Activated CD4-positive, alpha-beta T cell treated with anti-CD3 and anti-CD28 coated beads, Interleukin-2, amount 50 U/mL, for 24 hours (primary cell): ENCODE results near the gene TRAP1.
"Not testable (repeated sequence)": the region's sequence is repeated elsewhere in the genome, so short reads cannot be mapped to it uniquely, and the experiment has no call there.

Experiments
- DNase-seq, 2 donors: peaks; one replicate each; pipeline ENCODE4 v3.0.0-alpha.2; 2020; ENCODE audit warnings: low read depth in 1 of 2, low spot score in 1 of 2

The TRAP1 gene

DNA sequence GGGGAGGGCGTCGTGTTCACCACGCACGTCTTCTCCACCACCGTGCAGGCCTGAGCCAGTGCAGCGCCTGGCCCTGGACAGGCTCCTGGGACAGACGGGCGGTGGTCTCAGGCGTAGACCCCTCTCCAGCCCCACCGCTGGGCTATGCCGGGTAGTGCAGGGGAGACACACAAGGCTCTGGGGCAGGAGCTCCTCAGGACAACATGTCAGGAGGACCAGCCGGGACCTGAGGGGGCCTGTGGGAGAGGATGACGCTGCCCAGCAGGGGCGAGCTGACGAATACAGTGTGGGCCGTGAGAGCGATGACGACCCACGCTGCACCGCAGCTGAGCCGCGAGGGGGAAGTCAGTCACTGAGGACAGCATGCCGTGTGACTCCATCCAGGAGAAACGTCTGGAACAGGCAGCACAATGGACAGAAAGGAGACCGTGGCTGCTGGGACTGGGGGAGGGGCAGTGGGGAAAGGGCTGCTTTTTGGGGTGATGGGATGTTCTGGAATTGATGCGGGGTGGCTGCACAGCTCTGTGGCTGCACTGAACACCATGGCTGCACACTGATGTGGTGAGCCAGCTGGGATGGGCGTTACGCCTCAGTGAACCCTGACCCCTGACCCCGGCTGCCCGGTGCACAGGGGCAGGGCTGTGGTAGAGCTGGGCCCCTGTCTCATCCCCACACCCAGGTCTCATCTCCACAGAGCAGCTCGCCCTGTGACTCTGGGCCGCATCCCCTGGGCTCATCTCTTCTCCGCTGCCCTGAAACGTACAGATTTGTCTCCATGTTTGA is 42.6 kb downstream of the TRAP1 start:
- DNase-seq: no peak

DNA sequence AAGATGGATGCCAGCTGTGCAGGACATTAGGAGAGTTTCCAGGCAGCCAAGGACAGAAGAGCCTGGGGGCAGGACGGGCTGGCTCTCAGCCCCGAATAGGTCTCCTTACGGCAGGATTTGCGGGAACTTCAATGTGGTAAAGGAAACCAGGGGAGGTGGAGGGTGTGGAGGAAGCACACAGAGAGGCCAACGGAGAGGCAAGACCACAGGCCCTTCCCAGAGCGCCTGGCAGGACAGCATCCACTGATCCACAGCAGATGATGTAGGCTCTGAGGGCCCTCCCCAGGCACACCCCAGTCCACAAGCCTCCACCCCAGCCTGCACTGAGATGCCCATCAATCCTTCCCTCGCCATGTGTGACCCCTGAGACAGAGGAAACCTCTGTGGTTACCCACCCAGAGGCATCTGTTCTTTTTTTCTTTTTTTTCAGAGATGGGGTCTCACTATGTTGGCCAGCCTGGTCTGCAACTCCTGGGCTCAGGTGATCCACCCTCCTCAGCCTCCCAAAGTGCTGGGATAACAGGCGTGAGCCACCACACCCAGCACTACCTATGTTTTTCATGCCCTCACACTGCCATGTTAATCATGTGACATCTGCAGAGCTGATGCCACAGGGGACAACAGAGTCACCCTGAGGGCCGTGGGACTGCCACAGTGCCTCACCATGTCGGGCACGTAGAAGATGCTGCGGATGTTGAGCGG is 43.5 kb downstream of the TRAP1 start:
- DNase-seq: no peak

DNA sequence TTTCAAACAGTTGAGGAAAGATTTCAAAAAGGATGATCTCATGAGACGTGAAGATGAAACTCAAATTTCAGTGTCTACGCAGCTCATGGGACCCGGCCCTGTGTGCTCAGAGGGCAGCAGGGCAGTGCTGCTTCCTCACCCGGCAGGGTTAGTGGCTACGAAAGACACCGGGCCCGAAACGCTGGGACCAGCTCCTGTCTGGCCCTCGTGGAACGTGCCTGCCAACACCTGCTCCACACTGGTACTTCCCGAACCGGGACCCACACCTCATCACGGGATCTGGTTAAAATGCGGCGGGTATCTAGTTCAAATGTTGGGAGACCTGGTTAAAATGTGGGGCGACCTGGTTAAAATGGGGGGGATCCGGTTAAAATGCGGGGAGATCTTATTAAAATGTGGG is 44.1 kb downstream of the TRAP1 start:
- no peak for DNase-seq

DNA sequence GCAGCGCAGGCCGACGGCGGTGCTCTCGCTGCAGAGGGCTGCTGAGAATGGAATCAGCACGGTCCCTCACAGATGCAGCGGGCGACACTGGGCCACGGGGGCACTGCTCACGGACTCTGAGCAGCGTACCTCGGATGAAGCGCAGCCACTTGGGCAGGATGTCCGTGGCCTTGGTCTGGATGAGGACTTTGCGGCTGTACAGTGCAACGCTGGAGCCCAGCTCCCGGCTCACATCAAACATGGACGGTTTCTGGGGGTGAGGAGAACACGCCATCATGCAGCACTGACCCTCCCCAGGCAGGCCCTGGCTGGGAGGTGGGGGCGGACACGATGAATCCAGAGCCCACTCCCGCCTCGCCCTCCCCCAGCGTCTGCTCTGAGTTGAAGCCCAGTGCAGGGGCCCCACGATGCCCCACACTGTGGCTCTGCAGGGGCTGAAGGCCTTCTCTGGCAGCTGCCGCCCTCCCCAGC is 44.7 kb downstream of the TRAP1 start:
- no peak for DNase-seq

DNA sequence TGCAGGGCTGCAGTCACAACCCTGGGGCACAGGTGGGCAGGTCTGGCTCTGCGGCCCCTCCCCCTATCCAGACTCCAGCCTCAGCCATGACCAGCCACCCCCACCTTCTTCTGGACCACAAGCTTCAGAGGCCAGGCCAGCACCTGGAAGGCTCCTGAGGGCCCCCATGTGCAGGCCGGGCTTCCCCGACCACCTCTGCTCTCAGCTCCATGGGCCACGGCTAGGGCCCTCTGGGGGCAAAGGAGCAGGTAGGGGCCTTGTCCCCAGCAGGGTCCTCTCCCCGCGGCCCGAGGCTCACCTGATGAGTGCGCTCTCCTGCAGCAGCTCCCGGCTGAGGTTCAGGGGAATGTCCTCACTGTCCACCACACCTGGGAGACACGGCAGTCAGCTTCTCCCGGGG is 45.9 kb downstream of the TRAP1 start:
- no peak for DNase-seq

DNA sequence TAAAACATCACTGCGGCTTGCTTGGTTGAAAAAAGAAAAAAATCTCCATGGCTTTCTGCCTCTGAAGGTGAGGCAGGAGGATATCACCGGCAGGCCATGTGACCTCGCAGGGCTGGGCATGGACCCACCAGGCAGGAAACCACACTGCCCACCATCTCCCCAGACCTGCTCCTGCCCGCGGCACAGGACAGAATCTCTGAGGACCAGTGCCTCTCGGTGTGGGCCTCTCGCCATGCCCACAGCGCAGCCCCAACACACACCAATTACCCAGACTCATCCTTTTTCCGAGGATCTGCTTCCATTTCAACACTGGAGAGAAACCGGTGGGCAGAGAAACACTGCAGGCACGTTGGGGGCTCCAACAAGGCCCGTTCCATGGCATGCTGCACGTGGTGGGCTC is 46.6 kb downstream of the TRAP1 start:
- no peak for DNase-seq

DNA sequence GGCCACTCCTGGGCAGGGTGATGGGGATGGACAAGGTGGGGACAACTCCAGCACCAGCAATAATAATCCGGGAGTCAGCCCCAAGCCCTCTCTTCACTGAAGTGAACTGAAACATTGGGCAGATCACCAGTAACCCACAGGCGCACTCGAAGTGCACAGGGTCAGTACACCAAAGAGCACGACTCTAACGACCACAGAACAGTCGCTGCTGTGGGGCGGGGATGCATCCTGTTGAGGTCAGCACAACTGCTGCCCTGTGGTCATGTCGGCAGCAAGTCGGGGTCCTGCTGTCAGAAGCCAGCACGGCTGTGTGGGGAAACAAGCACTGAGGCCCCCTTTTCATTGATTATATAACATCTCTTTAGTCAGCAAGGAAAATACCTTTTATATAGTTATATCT is 48.2 kb downstream of the TRAP1 start:
- no peak for DNase-seq

DNA sequence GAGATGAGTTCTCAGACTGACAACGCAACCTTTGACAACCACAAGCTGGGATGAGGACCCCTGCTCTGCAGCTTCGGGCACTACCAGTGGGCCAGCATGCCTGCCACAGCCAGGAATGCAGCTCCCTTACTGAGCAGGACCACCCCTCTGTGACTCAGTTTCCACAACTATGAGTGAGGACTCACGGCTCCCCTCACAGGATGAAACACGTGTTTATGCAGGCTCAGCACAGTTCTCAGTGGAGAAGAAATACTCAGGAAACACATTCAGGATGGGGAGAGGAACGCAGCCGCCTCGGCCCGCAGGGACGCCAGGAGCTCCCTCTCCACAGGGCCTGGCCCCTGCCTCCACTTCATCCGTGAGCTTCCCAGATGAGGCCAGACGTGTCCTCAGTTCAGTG is 48.7 kb downstream of the TRAP1 start:
- DNase-seq: no peak

DNA sequence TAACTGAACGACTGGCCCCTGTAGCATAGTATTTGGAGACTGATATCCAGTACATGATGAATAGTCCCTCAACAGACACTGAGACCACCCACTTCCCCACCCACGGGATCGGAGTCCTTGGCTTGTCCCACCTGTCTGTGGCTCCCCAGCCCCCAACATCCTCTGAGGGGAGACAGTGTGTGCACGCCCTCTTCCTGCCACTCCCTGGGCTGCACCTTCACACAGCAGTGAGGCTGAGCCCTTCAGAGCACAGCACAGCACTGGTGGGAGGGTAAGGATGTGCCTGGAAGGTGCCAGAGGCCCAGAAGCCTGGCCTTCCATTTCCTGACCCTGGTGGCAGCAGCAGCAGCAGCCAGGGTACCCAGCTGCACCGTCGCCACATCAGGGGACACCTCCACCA is 51.8 kb downstream of the TRAP1 start:
- DNase-seq: no peak

DNA sequence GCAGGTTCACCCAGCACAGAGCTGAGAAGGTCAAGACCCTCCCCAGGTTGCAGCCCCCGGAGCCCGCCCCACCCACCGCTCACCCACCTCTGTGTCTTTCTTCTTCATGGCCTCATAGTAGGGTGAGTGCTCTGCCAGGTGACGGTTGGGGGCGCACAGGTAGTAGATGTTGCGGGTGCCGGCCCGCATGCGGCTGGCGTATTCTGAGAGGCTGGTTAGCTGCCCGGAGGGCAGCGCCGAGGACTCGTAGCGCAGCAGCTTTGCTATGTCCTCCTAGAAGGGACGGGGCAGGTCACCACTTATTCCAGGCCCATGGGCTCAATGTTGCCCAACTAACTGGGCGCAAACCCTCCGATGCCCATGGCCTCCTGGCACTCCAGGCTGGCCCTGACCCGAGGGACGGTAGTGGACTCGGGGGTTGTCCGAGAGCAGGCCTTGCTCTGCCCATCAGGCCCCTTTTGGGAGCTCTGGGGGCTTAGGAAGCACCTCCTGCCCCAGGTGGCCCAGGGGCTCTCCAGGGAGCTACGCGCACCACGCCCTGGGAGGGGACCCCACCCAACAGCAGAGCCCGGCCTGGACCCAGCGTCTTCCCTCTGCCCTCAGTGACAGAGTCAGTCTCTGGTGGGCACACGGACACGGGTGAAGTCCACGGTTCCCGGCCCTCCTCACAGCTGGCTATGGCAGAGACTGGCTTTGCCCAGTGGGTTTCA is 53.0 kb downstream of the TRAP1 start:
- DNase-seq: no peak

DNA sequence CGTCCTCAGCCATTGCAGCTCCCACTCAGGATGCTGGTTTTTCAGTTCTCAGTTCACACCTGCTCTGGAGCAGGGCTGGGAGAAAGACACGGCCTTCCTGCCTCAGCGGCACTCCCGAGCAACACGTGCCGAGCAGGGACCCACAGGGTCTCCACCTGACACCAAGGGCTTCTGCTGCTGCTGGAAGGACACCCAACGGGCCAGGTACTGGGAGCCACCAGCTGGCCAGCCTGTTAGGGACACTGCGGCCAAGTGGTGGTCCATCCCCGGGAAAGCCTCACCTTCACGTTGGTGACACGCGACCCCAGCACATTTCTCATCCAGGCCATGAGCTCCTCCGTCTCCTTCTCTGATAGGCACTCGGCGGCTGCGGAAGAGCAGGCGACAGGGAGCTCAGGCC is 54.7 kb downstream of the TRAP1 start:
- DNase-seq: no peak

DNA sequence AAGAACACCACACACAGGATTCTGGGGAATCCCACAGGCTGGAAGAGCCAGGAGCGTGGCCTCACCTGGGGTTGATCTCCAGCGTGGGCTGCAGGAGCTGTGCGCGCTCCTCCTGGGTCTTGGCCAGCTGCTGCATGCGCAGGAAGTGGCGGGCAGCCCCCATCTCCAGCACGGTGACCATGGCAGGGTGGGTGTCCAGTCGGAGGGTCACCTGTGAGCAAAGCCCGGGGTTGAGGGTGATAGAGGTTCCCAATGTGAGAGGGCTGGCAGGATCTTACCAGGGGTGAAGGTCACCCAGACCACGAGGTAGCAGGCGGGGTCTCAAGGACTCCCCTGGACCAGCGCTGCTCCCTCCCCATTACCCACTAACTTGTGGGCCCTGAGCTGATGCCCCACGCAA is 55.4 kb downstream of the TRAP1 start:
- DNase-seq: no peak

DNA sequence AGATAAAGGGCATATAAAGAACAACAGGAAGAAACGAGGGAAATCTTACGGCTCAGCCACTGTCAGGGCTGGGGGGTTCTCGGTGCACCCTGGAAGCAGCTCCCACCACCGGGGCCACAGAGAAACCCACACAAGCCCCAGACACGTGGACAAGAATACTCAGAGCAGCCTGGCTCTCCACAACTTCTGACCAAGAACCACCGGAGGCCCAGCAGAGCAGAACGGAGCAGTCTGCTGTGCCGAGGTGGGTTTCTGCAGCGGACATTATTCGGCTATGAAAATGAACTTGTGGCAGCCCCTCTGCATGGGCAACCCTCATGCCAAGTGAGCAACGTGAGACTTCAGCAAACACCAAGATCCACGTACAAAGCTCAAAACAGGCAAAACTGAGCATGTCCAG is 56.0 kb downstream of the TRAP1 start:
- DNase-seq: no peak

DNA sequence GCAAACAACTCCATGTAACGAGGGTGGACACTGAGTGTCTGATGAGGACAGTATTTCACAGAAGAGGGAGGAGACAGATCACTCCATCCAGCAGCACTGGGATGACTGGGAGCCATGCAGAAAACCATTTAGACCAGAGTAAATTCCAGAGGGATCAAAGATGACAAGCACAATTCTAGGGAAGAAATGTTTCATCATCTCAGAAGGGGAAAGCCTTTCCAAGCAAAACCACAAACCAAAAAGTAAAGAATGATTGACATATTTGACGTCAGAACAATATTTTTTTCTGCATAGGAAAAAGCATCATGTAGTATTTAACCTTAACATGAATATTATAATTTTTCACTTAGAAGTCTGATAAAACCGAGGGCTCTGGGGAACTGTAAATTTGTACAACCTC is 58.1 kb downstream of the TRAP1 start:
- no peak for DNase-seq

DNA sequence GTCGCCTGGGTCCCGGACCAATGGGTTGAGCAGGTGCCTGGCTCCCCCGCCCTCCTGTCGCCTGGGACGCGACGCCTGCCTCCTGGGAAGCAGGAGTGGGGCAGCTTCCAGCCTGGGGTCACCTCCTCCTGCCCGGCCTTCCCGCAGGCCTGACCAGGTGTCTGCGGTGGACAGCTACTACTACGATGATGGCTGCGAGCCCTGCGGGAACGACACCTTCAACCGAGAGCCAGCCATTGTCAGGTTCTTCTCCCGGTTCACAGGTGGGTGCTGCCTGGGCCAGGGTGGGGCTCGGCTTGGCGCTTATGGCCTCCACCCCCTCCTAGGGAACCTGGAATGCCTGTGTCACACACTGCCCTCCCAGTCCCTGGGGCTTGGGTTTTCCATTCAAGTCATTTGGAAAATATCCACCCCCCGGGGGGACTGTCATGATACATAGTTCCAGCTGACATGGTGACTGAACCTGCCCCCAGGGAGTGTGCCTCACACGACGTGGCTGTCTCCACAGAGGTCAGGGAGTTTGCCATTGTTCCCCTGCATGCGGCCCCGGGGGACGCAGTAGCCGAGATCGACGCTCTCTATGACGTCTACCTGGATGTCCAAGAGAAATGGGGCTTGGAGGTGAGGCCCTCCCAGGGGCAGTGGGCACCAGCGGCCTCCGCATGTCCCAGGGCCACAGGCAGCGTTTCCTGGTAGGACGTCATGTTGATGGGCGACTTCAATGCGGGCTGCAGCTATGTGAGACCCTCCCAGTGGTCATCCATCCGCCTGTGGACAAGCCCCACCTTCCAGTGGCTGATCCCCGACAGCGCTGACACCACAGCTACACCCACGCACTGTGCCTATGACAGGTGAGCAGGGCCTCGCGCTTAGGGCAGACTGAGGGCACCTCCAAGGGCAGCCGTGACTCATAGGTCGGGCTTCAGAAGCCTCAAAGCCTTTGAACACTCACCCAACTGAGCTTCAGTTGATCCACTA is 60.5 kb downstream of the TRAP1 start:
- no peak for DNase-seq

DNA sequence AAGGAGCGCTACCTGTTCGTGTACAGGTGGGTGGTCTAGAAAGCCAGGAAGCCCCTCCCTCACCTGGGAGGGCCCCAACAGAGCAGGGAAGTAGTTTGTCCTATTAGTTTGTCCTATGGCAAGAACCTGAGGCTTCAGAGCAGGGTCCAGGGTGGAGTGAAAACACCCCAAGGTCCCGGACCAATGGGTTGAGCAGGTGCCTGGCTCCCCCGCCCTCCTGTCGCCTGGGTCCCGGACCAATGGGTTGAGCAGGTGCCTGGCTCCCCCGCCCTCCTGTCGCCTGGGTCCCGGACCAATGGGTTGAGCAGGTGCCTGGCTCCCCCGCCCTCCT is 61.2 kb downstream of the TRAP1 start:
- not testable (repeated sequence) for DNase-seq

DNA sequence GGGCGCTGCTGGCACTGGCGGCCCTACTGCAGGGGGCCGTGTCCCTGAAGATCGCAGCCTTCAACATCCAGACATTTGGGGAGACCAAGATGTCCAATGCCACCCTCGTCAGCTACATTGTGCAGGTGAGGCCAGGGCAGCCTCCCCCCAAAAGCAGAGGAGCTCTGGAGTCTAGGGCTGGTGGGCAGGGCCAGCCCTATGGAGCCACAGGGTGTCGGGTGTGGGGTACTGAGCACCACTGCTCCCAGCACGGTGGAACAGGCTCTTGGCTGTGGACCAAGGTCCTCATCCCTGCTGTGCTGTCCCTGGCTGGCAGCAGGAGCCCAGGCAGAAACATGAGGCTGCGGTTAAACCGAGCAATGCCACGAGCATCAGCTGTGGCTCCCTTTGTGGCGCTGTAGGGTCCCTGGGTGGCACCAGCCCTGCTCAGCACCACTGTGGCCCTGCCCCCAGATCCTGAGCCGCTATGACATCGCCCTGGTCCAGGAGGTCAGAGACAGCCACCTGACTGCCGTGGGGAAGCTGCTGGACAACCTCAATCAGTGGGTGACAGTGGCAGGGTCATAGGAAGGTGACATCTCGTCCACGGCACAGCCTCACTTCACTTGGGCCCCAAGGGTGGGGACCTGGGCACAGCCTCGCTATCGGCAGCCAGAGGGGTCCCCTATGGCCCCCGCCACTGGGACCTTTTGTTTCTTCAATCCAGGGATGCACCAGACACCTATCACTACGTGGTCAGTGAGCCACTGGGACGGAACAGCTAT is 61.7 kb downstream of the TRAP1 start:
- no peak for DNase-seq

DNA sequence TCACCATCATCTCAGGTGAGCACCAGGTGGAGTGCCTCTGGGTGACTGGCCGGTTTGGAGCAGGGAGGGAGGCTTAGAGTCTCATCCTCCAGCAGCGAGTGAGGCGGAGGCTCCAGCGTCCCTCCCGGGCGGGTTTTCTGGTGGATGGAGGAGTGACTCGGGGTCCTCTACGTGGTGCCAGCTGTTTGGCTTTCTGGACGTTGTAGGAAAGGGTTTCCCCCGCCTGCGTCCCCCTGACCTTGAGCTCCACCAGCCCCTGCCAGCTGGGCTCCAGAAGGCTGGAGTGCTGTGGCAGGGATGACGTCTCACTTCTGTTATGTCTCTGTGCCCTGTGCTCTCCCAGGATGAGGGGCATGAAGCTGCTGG is 62.3 kb downstream of the TRAP1 start:
- no peak for DNase-seq

DNA sequence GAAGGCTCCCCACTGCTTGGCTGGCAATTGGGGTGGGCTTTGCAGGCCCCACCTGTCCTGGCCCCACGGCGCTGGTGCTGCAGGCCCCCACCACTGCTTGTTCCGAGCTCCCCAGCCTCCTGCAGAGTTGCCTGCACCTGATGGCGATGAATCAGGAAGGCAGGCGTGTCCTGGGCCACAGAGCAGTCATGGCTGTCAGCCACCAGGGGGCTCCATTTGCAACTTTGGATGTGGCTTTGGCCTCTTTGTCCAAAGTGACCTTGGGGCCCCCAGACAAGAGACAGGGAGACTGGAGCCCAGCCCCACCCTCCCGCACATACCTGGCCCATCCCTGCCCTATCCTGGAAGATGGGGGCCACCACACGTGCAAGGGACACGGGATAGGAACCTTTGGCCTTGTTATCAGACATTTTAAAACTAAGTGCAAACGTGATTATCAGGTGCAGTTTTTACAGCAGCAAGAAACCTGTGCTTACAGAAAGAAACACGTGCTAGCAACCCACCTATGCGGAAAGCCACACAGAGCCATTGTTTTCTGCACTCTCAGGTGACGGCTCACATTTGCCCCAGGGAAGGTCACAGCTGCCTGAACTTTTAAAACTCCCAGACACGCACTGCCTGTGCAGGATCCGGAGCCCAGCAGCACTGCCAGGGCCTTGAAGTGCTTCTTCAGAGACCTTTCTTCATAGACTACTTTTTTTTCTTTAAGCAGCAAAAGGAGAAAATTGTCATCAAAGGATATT is 62.9 kb downstream of the TRAP1 start, which contains the start of gene DNASE1:
TSS of gene DNASE1 (plus strand) at position 443 of the 743 bp plus-strand sequence. CDS start 683 bp downstream, outside the sequence.
- peak in 1 of 2 donors; percentile 30 for DNase-seq
